WTC11 (cell line): ENCODE measurements around the gene CCDC17.

ENCODE experiments used
- ESRRA ChIP-seq: sonication (generic); formaldehyde crosslinking; IDR thresholded peaks from 2 replicates; pipeline ENCODE4 v1.8.1; 2022; ENCODE audit warnings: mild to moderate bottlenecking, missing genetic modification reagents, borderline replicate concordance
- FOXK1 ChIP-seq: sonication (generic); formaldehyde crosslinking; IDR thresholded peaks from 2 replicates; pipeline ENCODE4 v1.8.0; 2022; ENCODE audit warnings: mild to moderate bottlenecking, moderate library complexity, missing genetic modification reagents
- GTF2I ChIP-seq: fragments of 250-450 bp; sonication (Bioruptor Pico); conservative IDR thresholded peaks from 2 replicates; pipeline ENCODE4 v1.4.0; 2021; ENCODE audit warnings: mild to moderate bottlenecking
- IRF2 ChIP-seq: sonication (generic); formaldehyde crosslinking; IDR thresholded peaks from 2 replicates; pipeline ENCODE4 v1.8.0; 2022; ENCODE audit warnings: low read depth, missing genetic modification reagents, borderline replicate concordance
- JUN ChIP-seq: sonication (generic); formaldehyde crosslinking; IDR thresholded peaks from 2 replicates; pipeline ENCODE4 v1.8.0; 2023; ENCODE audit warnings: mild to moderate bottlenecking, missing genetic modification reagents
- NFYB ChIP-seq: sonication (generic); formaldehyde crosslinking; conservative IDR thresholded peaks from 2 replicates; pipeline ENCODE4 v1.8.0; 2022; ENCODE audit warnings: low read depth, missing genetic modification reagents
- RELA ChIP-seq: sonication (generic); formaldehyde crosslinking; IDR thresholded peaks from 2 replicates; pipeline ENCODE4 v1.8.1; 2022; ENCODE audit warnings: missing genetic modification reagents, mild to moderate bottlenecking, borderline replicate concordance
- SMAD3 ChIP-seq: sonication (generic); formaldehyde crosslinking; IDR thresholded peaks from 2 replicates; pipeline ENCODE4 v1.8.0; 2022; ENCODE audit warnings: missing genetic modification reagents, mild to moderate bottlenecking, borderline replicate concordance
- SP1 ChIP-seq: sonication (generic); formaldehyde crosslinking; conservative IDR thresholded peaks from 2 replicates; pipeline ENCODE4 v1.8.1; 2022; ENCODE audit warnings: missing genetic modification reagents
- ZNF423 ChIP-seq: fragments of 250-450 bp; sonication (Bioruptor Pico); IDR thresholded peaks from 2 replicates; pipeline ENCODE4 v2.1.2; 2022; ENCODE audit warnings: mild to moderate bottlenecking, moderate library complexity
- TF ChIP-seq, protein P1 (sequence below): sonication (generic); formaldehyde crosslinking; IDR thresholded peaks from 2 replicates; pipeline ENCODE4 v1.8.1; 2022; ENCODE audit warnings: low read depth, mild to moderate bottlenecking, moderate library complexity, missing genetic modification reagents, borderline replicate concordance
- TF ChIP-seq, protein P2 (sequence below): fragments of 200-600 bp; IDR thresholded peaks from 2 replicates; pipeline ENCODE4 v1.8.0; 2022; ENCODE audit warnings: antibody characterized with exemption
- TF ChIP-seq, protein P3 (sequence below): sonication (generic); formaldehyde crosslinking; IDR thresholded peaks from 2 replicates; pipeline ENCODE4 v1.8.1; 2022; ENCODE audit warnings: mild to moderate bottlenecking, missing genetic modification reagents, moderate library complexity, borderline replicate concordance
- TF ChIP-seq, protein P4 (sequence below): sonication (generic); formaldehyde crosslinking; IDR thresholded peaks from 2 replicates; pipeline ENCODE4 v1.8.0; 2022; ENCODE audit warnings: mild to moderate bottlenecking, missing genetic modification reagents

DNA sequence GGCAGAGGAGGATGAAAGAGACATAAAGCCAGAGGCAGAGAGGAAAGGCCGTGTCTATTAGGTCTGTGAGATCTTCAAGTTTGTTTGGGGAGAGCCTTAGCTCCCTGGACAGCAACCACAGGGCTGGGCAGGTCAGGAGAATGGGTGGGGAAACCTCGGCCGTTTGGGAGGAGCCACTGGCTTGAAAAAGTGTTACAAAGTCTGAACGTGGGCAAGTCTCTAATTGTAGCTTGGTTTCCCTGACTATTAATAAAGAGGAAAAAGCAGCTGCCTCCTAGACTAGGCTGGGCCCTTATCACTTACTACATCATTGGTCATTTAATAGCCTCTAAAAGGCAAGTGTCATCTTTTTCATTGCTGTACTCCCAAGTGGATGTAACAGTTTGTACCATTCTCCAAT, at the start of gene CCDC17:
- TF ChIP-seq, protein P1, sequence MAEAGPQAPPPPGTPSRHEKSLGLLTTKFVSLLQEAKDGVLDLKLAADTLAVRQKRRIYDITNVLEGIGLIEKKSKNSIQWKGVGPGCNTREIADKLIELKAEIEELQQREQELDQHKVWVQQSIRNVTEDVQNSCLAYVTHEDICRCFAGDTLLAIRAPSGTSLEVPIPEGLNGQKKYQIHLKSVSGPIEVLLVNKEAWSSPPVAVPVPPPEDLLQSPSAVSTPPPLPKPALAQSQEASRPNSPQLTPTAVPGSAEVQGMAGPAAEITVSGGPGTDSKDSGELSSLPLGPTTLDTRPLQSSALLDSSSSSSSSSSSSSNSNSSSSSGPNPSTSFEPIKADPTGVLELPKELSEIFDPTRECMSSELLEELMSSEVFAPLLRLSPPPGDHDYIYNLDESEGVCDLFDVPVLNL (CRISPR knock-in tag), result no peak
- no peak for TF ChIP-seq IRF2 (CRISPR knock-in tag)
- TF ChIP-seq, protein P2, sequence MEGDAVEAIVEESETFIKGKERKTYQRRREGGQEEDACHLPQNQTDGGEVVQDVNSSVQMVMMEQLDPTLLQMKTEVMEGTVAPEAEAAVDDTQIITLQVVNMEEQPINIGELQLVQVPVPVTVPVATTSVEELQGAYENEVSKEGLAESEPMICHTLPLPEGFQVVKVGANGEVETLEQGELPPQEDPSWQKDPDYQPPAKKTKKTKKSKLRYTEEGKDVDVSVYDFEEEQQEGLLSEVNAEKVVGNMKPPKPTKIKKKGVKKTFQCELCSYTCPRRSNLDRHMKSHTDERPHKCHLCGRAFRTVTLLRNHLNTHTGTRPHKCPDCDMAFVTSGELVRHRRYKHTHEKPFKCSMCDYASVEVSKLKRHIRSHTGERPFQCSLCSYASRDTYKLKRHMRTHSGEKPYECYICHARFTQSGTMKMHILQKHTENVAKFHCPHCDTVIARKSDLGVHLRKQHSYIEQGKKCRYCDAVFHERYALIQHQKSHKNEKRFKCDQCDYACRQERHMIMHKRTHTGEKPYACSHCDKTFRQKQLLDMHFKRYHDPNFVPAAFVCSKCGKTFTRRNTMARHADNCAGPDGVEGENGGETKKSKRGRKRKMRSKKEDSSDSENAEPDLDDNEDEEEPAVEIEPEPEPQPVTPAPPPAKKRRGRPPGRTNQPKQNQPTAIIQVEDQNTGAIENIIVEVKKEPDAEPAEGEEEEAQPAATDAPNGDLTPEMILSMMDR, result no peak
- TF ChIP-seq JUN (CRISPR knock-in tag), result no peak
- no peak for TF ChIP-seq FOXK1
- TF ChIP-seq, protein P3, sequence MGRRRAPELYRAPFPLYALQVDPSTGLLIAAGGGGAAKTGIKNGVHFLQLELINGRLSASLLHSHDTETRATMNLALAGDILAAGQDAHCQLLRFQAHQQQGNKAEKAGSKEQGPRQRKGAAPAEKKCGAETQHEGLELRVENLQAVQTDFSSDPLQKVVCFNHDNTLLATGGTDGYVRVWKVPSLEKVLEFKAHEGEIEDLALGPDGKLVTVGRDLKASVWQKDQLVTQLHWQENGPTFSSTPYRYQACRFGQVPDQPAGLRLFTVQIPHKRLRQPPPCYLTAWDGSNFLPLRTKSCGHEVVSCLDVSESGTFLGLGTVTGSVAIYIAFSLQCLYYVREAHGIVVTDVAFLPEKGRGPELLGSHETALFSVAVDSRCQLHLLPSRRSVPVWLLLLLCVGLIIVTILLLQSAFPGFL (CRISPR knock-in tag), result no peak
- TF ChIP-seq GTF2I (CRISPR knock-in tag), result no peak
- TF ChIP-seq NFYB, result no peak
- no peak for TF ChIP-seq RELA (CRISPR knock-in tag)
- TF ChIP-seq ESRRA (CRISPR knock-in tag), result no peak
- TF ChIP-seq, protein P4, sequence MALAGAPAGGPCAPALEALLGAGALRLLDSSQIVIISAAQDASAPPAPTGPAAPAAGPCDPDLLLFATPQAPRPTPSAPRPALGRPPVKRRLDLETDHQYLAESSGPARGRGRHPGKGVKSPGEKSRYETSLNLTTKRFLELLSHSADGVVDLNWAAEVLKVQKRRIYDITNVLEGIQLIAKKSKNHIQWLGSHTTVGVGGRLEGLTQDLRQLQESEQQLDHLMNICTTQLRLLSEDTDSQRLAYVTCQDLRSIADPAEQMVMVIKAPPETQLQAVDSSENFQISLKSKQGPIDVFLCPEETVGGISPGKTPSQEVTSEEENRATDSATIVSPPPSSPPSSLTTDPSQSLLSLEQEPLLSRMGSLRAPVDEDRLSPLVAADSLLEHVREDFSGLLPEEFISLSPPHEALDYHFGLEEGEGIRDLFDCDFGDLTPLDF (CRISPR knock-in tag), result no peak
- TF ChIP-seq SP1 (CRISPR knock-in tag), result no peak
- TF ChIP-seq SMAD3 (CRISPR knock-in tag), result no peak
- no peak for TF ChIP-seq ZNF423
